Muscle of arm (tissue), 14 donors: ENCODE data around the gene OLFM2. TPM values are rescaled to one million over a fixed set of nuclear protein-coding genes. Genes with fewer than 3 reads are reported as not detected.
A peak's percentile ranks its signal among the peaks of the same experiment; 100 is the strongest.

ENCODE experiments used
- DNase-seq: peaks from one replicate; pipeline ENCODE4 v3.0.0-alpha.2; 2013
- long read RNA-seq, 11 donors: transcript quantifications; one replicate each; lab custom pipeline, GENCODE V29; 2026
- polyA plus RNA-seq, 12 donors: library from polyadenylated mRNA; unstranded; fragments of 120-200 nt; gene quantifications; one replicate each; pipeline ENCODE4 v1.2.1, GENCODE V29; 2013; ENCODE audit not compliant: insufficient read length in 12 of 12

OLFM2 gene
- 10 to 100 TPM in 11 of 12 donors, not detected in 1; 14.3 to 59.1 (median 27.0) TPM for polyA plus RNA-seq
- long read RNA-seq, donor 1, transcript OLFM2-201 (6 exons, 2,019 nt): major isoform, 8 of 9 reads
- long read RNA-seq, donor 1, partial matches to known transcripts: 0 of 9 reads
- long read RNA-seq, donor 1, other reads (novel, unspliced or antisense): 0 of 9 reads
- long read RNA-seq, donor 2, transcript OLFM2-205 (6 exons, 1,226 nt): major isoform, 7 of 14 reads
- long read RNA-seq, donor 2, transcript OLFM2-201 (6 exons, 2,019 nt): major isoform, 7 of 14 reads
- long read RNA-seq, donor 2, partial matches to known transcripts: 0 of 14 reads
- long read RNA-seq, donor 2, other reads (novel, unspliced or antisense): 0 of 14 reads
- long read RNA-seq, donor 3, partial matches to known transcripts: 5 of 8 reads
- long read RNA-seq, donor 3, other reads (novel, unspliced or antisense): 0 of 8 reads
- long read RNA-seq, donor 4, transcript OLFM2-201 (6 exons, 2,019 nt): major isoform, 5 of 6 reads
- long read RNA-seq, donor 4, partial matches to known transcripts: 0 of 6 reads
- long read RNA-seq, donor 4, other reads (novel, unspliced or antisense): 0 of 6 reads
- long read RNA-seq, donor 5, transcript OLFM2-201 (6 exons, 2,019 nt): major isoform, 11 of 15 reads
- long read RNA-seq, donor 5, partial matches to known transcripts: 0 of 15 reads
- long read RNA-seq, donor 5, other reads (novel, unspliced or antisense): 0 of 15 reads
- long read RNA-seq, donor 6, partial matches to known transcripts: 0 of 8 reads
- long read RNA-seq, donor 6, other reads (novel, unspliced or antisense): 0 of 8 reads
- long read RNA-seq, donor 7, transcript OLFM2-201 (6 exons, 2,019 nt): major isoform, 5 of 7 reads
- long read RNA-seq, donor 7, partial matches to known transcripts: 0 of 7 reads
- long read RNA-seq, donor 7, other reads (novel, unspliced or antisense): 0 of 7 reads
- long read RNA-seq, donor 8, transcript OLFM2-201 (6 exons, 2,019 nt): major isoform, 7 of 11 reads
- long read RNA-seq, donor 8, partial matches to known transcripts: 0 of 11 reads
- long read RNA-seq, donor 8, other reads (novel, unspliced or antisense): 0 of 11 reads
- long read RNA-seq, donor 9, transcript OLFM2-201 (6 exons, 2,019 nt): major isoform, 11 of 12 reads
- long read RNA-seq, donor 9, partial matches to known transcripts: 0 of 12 reads
- long read RNA-seq, donor 9, other reads (novel, unspliced or antisense): 0 of 12 reads
- long read RNA-seq, donor 10, partial matches to known transcripts: 0 of 7 reads
- long read RNA-seq, donor 10, other reads (novel, unspliced or antisense): 0 of 7 reads
- long read RNA-seq, donor 11, transcript OLFM2-201 (6 exons, 2,019 nt): major isoform, 10 of 14 reads
- long read RNA-seq, donor 11, partial matches to known transcripts: 0 of 14 reads
- long read RNA-seq, donor 11, other reads (novel, unspliced or antisense): 0 of 14 reads

DNA sequence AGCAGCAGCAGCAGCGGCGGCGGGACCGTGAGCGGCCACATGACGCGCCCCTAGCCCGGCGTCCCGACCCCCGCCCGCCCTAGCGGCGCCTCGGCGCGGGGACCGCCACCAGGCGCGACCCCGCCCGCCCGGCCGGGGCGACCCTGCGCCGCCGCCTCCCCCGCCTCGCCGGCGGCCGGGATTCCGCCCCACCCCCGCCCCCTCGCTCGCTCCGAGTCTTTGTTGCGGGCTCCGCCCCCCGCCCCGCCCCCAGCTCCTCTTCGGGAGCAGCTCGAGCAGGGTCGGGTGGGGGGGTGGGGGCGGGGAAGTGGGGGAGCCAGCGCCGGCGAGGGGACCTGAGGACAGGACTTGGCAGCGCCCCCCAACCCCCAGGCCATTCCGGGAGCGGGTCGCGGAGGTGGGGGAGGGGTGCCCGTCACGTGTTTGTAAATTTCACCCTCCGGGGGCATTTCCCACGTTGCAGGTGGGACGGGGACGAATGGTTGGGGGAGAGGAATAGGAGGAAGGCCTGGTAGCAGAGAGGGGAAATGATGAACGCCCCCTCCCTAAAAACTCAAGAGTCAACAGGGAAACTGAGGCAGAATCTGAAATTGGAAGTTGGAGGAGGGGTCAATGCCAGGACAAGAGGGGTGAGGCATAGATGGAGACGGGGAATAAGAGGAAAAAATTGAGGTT, at the start of gene OLFM2:
OLFM2 (minus strand) TSS at position 190 of the 675 bp plus-strand sequence; CDS start at position 41, 149 bp downstream.
- no peak for DNase-seq

DNA sequence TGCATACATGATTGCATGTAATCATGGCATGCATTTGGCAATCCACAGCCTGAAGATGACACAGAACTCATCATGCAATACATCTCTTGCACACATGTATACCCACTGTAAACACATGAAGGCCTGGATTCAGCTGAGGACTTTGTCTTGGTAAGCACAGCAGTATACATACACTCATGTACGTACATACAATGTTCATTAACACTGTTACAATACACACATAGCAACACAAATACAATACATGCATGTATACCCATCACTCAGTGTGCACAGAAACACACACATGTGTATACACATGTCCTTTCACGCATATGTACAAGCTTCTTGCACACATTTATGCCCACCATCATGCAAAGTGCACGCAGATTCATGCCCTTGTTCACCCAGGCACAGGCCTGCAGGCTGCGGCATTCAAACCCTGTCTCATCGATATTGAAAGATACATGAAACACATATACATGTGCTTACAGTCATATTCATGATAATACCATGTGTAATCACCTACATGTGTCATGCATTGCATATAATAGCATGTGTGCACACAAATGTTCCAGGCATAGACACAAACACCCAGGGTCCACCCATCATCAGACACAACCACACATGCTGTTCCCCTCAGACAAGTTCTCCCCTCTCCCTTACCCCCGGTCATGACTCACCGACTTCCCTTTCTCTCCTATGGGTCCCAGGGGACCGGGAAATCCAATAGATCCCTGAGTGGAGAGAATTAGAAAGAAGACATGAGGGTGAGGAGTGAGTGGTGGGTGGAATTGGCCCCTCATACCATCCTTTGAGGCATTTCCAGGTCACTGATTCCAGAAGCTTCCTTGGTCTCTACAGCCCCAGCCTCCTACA, 45.3 kb upstream of the OLFM2 start:
- DNase-seq: no peak

DNA sequence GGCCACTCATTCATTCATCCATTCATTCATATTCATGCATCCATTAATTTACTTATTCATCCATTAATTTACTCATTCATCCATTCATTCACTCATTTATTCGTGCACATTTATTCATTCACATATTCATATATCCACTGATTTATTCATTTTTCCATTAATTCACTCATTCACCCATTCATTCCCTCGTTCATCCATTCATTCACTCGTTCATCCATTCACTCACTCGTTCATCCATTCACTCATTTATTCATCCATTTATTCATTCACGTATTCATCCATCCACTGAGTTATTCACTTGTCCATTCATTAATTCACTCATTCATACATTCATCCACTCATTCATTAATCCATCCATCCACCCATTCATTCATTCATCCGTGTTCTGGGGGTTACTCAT, 35.8 kb upstream of the OLFM2 start:
- no peak for DNase-seq

DNA sequence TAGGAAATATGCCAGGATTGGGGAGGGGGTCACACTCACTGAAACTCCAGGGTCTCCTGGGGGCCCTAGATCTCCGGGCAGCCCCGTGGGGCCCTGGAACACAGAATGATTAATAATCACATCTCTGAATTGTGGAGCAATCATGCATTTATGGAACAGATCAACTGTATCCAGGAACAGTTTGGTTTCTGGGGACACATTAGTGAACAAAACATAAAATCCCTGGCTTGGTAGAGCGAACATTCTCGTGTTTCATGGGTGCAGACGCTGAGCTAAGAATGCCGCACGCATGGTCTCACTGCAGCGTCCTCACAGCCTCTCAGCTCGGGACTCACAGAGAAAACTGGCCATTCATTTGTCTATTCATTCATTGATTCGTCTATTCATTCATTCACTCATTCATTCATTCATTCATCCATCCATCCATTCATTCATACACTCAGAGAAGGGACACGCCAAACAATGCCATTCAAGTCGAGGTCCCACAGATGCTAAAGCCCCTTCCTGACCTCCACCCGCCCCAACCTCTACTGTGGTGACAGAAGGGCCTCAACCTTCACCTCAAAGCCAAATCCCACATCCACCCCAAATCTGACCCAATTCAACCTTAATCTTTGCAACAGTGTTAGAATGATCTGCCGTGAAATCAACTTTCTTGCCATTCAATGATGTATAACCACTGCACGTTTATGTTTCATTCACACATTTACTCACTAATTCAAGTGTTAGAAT, 35.0 kb upstream of the OLFM2 start:
- peak; percentile 26 for DNase-seq

DNA sequence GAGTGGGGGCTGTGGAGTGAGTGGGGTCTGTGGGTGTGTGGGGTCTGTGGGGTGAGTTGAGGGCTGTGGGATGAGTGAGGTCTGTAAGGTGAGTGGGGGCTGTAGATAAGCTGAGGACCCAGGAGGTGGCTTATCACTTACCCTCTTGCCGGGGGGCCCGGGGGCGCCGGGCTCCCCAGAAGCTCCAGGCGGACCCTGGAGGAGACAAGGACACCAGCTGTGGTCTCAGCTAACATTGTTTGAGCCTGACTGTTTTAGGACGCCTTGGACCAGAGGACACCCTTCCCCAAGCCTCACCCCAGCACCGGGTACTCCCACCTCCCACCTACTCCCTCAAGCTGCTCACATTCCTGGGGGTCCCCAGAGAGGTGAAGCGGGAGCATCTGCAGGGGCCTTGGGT, 34.2 kb upstream of the OLFM2 start:
- DNase-seq: no peak

DNA sequence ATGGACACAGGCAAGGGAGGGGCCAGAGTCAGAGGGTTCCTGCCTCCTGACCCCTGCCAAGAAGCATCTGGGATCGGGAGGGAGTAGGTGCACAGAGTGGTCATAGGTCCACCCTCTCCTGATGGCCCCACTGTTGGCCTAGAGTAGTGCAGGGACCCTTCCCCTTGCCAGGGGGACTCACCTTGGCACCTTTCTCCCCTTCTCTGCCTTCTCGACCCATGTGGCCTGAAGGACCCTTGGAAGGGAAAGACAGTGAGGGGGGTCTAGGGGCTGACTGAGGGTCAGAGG, 33.3 kb upstream of the OLFM2 start:
- DNase-seq: no peak

DNA sequence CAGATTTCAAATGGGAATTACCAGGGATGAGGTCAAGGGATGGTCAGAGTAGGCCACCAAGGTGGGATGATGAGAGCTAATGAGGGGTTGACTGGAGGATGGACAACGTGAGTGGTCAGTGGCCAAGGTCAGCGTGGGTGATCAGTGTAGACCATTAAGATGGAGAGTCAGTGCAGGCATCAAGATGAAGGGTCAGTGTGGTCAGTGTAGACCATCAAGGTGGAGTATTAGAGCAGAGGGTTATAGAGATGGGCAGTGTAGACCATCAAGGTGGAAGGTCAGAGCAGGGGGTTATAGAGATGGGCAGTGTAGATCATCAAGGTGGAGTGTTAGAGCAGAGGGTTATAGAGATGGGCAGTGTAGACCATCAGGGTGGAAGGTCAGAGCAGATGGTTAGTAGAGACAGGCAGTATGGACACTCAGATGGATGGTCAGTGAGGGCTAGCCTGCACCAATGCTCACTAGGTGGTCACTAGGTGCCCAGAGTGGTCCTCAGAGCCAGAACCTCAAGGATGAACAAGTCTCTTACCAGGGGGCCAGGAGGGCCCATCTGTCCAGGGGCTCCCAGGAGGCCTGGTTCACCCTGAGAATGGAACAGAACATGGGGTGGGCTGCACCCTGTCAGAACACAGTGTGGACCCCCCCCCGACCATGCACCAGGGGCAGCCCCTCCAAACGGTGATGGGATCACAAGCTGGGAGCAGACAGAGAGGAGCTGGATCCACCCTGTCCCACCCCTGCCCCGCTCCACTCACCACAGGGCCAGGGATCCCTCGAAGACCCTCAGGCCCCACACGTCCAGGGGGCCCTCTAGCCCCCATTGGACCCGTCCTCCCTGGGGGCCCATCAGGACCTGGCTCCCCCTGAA, 32.7 kb upstream of the OLFM2 start:
- no peak for DNase-seq

DNA sequence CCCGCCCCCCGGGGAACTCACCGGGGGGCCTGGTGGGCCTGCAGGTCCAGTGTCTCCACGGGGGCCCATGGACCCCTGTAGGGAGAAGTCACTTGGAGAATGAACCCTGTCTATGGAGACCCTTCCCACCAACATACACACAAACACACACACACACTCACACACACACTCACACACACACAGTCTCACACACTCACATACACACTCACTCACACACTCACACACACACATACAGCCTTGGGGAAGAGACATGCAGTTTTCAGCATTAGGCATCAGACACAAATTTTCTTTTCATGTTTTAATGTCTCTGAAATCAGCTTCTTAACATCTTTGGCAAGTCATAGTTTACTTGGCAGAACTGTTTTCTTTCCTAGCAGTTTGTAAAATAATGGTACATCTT, 31.0 kb upstream of the OLFM2 start:
- DNase-seq: no peak

DNA sequence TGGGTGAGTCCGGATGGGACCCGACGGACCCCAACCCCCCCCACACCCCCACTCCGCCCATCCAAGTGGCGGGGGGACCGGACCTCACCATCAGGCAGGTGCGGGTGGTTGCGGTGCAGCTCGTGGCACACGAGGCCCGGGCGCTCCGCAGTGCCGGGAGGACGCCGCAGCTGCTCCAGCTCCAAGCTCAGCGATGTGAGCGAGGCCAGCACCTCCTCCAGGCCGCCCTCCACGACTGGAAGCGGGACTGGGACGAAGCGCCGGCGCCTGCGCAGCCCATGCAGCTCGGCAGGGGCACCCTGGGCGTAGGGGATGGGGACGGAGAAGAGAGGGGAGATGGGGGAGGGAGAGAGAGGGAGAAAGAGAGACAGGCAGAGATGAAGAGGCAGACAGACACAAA, 30.1 kb upstream of the OLFM2 start:
- no peak for DNase-seq

DNA sequence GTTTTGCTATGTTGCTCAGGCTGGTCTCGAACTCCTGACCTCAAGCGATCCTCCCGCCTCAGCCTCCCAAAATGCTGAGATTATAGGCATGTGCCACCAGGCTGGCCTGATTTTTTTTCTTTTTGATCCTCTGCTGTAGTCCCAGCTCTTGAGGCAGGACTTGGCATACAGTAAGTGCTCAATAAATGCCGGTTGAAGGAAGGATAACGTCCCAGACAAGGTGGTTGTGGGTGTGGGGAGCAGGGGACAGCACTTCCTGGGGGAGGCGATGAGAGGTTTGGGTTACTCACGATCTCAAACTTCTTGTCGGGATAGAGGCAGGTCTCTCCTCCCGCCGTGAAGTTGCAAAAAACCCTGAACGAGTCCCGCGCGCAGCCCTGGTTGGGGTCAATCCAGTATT, 29.7 kb upstream of the OLFM2 start:
- DNase-seq: no peak

DNA sequence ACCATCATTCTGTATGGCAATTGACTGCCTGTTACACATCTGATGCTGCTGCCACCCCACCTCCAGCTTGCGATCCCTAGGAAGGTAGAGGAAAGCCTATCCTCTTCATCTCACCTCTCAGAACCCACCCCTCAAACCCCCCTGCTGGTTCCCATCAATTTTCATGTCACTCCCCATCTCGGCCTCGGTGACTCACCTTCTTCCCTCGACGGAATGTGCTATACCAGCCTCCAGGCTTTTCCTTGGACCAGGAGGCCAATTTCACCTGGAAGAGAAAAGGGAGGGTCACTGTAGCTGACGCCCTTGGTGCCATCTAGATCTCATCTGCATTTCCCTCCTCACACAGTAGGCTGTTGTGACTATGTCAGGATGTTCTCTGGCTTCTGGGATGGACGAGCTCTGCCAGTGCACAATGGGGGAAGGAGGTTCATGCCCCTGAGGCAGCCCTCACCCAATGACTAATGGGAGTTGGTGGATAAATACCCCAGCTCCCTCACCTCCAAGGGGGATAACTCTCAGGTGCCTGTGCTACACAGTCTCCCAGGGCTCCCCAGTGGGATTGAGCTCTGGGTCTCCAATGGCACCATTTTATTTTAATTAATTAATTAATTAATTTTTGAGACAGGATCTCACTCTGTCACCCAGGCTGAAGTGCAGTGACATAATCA, 26.4 kb upstream of the OLFM2 start:
- DNase-seq: no peak

DNA sequence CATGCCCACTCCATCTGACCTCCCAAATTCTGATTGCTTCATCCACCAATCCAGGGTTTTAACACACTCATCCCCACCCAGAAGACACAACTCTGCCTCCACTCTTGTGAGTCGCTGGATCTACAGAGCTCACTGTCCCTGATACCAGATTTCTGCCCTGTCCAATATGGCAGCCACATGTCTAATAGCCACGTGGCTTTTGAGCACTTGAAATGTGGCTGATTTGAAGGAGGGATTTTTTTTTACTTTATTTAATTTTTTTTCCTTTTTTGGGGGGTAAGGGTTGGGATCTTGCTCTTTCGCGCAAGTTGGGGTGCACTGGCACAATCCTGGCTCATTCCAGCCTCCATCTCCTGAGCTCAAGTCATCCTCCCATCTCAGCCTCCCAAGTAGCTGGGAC, 24.8 kb upstream of the OLFM2 start:
- no peak for DNase-seq

DNA sequence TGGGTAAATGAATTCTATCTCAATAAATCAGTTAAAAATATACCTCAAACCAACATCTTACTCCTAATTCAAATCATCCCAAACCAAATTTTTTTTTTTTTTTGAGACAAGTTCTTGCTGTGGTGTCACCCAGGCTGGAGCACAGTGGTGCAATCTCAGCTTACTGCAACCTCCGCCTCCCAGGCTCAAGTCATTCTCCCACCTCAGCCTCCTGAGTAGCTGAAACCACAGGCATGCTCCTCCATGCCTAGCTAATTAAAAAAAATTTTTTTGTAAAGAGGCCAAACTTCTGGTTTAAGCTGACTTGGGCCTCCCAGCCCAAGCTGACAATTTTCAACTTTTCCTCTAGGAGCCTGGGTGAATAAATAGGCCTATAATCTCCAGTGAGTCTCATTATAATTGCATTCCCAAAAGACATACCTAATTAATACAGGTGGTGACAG, 22.1 kb upstream of the OLFM2 start:
- no peak for DNase-seq

DNA sequence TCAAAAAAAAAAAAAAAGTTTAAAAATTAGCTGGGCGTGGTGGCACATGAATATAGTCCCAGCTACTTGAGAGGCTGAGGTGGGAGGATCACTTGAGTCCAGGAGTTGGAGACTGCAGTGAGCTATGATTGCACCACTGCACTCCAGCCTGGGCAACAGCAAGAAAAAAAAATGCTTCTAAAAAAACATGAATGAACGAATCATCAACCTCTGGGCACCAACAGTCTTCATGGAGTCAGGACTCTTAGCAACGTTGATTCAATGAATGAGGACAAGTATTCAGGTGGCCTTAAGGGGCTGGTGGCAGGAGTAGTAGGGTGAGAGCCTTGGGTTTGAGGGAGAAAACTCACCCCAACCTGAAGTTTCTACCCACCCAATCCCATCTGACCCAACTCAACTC, 20.6 kb upstream of the OLFM2 start:
- no peak for DNase-seq

DNA sequence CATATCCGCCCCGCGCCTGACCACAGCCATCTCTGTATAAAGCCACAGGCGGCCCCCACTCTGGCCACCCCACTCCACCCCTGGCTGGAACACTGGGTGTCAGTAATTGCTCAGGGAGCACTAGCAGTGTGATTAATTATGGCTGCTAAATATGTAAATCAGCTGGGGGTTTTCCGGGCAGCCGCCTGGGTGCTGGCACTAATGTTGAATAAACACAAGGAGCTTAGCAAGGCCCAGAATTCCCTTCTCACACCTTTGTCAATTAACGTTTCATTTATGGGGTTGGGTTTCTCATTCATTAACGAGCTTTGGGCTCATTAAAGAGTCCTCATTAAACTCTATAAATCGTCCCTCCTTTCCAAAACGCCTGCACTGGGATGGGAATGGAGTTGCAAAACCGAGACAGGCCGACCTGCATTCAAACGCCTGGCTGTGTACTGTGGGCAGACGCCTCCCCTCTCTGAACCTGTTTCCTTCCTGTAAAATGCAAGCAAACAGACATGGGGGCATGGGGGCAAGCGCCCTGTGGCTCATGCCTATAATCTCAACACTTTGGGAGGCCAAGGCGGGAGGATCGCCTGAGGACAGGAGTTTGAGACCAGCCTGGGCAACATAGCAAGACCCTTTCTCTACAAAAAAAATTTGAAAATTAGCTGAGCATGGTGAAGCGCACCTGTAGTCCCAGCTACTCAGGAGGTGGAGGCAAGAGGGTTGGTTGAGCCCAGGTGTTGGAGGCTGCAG, 17.7 kb upstream of the OLFM2 start:
- DNase-seq: no peak

DNA sequence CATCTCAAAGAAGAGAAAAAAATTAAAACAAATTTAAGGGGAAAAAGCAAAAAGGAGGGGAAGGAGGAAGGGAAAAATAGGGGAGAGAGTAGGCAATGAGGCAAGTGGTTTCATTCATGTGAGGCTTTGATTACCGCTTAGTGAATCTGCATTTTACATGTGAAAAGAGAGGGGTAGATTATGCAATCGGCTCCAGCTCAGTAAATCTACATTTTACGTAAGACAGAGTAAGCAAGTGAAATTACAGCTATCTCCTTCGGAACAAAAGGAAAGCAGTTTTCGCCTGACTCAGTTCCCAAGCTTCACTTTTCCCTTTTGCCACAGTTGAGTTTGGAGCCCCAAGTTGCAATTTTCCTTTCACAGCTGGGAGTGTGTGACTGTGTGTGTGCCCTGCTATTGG, 16.0 kb upstream of the OLFM2 start:
- no peak for DNase-seq

DNA sequence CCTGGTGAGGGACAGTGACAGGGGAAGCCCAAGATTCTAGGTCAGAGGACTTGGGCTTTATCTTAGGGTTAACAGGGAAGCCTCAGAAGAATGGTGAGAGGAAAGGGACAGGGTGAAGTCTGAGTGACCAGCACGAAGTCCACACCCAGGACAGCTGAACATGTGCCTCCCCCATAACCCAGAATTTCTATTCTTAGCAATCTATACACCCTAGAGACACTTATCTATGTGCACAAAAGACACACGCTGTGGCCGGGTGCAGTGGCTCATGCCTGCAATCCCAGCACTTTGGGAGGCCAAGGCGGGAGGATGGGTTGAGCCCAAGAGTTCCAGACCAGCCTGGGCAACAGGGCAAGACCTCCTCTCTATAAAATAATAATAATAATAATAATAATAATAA, 11.1 kb upstream of the OLFM2 start:
- DNase-seq: no peak
